Spleen (tissue), 11 donors: ENCODE measurements around the gene CNTNAP5. TPM values are rescaled to one million over a fixed set of nuclear protein-coding genes. Genes with fewer than 3 reads are reported as not detected.

Experiments
- DNase-seq: peaks from one replicate; pipeline ENCODE4 v3.0.0-alpha.2; 2020
- H3K27ac ChIP-seq, 8 donors: fragments of 200-600 bp; sonication (generic) in 7 of 8; 1 replicate in 4 of 8; 2 replicates in 4 of 8; pipeline versions ENCODE4 v1.5.0 to v1.8.0; 2016 to 2021; ENCODE audit warnings: inconsistent platforms in 4 of 8, mild to moderate bottlenecking in 4 of 8, moderate library complexity in 1 of 8
- H3K27me3 ChIP-seq, 7 donors: fragments of 200-600 bp; sonication (generic) in 6 of 7; replicated peaks in 1 of 7; 1 replicate in 4 of 7; 2 replicates in 3 of 7; pipeline versions ENCODE4 v1.5.0 to v1.8.0; 2016 to 2021; ENCODE audit warnings: inconsistent platforms in 3 of 7, mild to moderate bottlenecking in 1 of 7
- H3K36me3 ChIP-seq, 6 donors: fragments of 200-600 bp; sonication (generic) in 5 of 6; 1 replicate in 4 of 6; 2 replicates in 2 of 6; pipeline versions ENCODE4 v1.5.0 to v1.8.0; 2016 to 2021; ENCODE audit warnings: inconsistent platforms in 2 of 6
- H3K4me1 ChIP-seq, 6 donors: fragments of 200-600 bp; sonication (generic) in 5 of 6; 1 replicate in 3 of 6; 2 replicates in 3 of 6; pipeline versions ENCODE4 v1.5.0 to v1.8.0; 2016 to 2021; ENCODE audit warnings: inconsistent platforms in 3 of 6
- H3K4me3 ChIP-seq, 8 donors: fragments of 200-600 bp; sonication (generic) in 7 of 8; 1 replicate in 4 of 8; 2 replicates in 4 of 8; pipeline versions ENCODE4 v1.5.0 to v1.8.0; 2016 to 2021; ENCODE audit warnings: inconsistent platforms in 4 of 8, mild to moderate bottlenecking in 4 of 8, moderate library complexity in 2 of 8
- H3K9me3 ChIP-seq, 8 donors: fragments of 200-600 bp; sonication (generic) in 7 of 8; 1 replicate in 4 of 8; 2 replicates in 4 of 8; pipeline versions ENCODE4 v1.5.0 to v1.8.0; 2016 to 2021; ENCODE audit warnings: inconsistent platforms in 4 of 8
- POLR2A ChIP-seq, 3 donors: fragments of 450-650 bp; IDR thresholded peaks; one replicate each; pipeline ENCODE4 v1.5.1; 2017; ENCODE audit warnings: antibody characterized with exemption in 3 of 3, mild to moderate bottlenecking in 1 of 3
- POLR2AphosphoS5 ChIP-seq, 3 donors: sonication (generic); formaldehyde crosslinking; IDR thresholded peaks; one replicate each; pipeline ENCODE4 v1.5.1; 2017; ENCODE audit warnings: antibody characterized with exemption in 3 of 3
- WGBS, 5 donors: extraction: QIAGEN DNeasy Blood & Tissue Kit in 3 of 5; methylation state at CpG; one replicate each; pipeline versions ENCODE4 v1.1.5 to v1.1.7; 2013 to 2018; 5-methylcytosine and 5-hydroxymethylcytosine counted together
- intact Hi-C: fragments of 100-400 bp; cut with DNase I; formaldehyde crosslinking; loops from one replicate; pipeline ENCODE4 v1.15.0; 2023; ENCODE audit warnings: low total_unique reads
- polyA plus RNA-seq, 3 donors: library from polyadenylated mRNA; stranded (reverse); fragments of 200-250 nt; gene quantifications; one replicate each; pipeline ENCODE4 v1.2.1, GENCODE V29; 2013
- total RNA-seq, 7 donors: library from RNA; depleted of rRNA in 3 of 7; stranded (reverse); fragments of >200 nt in 3 of 7; fragmentation: NEBNext Ultra II Directional in 4 of 7; extraction: Animal tissue kit (Norgen Biotek cat#: 25700) in 4 of 7; gene quantifications; one replicate each; pipeline versions ENCODE4 v1.1.0 to v1.2.1, GENCODE V29; 2016 to 2021
- TF ChIP-seq, protein P1 (sequence below), 11 experiments: fragments of 200-600 bp in 7 of 11; fragments of 450-650 bp in 4 of 11; sonication (generic) in 4 of 11; IDR thresholded peaks in 8 of 11; conservative IDR thresholded peaks in 3 of 11; 1 replicate in 7 of 11; 2 replicates in 4 of 11; pipeline versions ENCODE4 v1.4.0 to v1.8.0; 2016 to 2021; ENCODE audit warnings: antibody characterized with exemption in 11 of 11, inconsistent platforms in 4 of 11, mild to moderate bottlenecking in 1 of 11
- donor health status: healthy with polysubstance abuse.
- donor health status: DM: no; HTN: no; CAD: no; lungs with moderate emphysema.
- donor health status: DM: no; HTN: no; CAD: no.
- donor health status: Bipolar disorder and iron deficiency.
- donor health status: healthy.
- donor health status: DM: no; HTN: no; CAD: no.
- donor health status: DM: yes; HTN: yes; CAD: no.

CNTNAP5 gene
- total and polyA plus RNA-seq, 10 donors, result 0.18 TPM; not detected in 9

DNA sequence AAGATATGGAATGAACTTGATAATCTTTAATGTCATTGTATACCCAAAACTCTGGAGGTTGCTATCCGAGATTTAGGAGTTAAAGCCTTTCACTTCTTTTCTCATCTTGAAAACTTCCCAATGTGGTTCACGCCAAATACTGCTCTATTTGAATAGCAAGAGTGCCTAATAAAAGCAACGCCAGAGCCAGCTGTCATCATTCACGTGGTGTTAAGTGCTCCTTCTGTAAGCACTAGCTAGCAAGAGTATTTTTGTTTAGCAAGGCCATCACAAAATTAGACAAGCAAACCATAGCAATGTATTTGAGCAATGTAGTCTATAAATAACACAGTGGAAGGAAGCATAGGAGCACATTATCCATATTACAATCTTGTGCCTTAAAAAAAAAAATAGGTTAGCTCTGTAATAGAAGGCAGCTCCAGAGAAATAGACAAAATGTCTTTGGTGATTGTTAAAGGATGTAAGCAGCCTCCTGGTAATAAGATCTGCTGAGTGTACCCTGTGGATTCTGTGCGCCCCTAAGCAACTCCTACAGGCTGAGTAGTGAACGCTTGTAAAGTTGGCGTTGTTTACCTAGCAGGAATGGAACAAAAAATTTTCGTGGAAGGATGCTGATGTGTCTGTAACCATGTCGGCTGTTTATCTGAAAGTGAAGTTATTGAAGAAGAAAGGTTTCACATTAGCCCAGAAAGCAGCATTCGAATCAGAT is 518.0 kb downstream of the CNTNAP5 start:
- Histone ChIP-seq H3K27ac (no peak overlapping the region), H3K27me3 (no peaks in the 10 kb centered on the region), H3K9me3 (no peaks in the 10 kb centered on the region), H3K4me1 (no peaks in the 10 kb centered on the region), H3K36me3 (no peaks in the 10 kb centered on the region), H3K4me3 (no peak overlapping the region)
- no peak for DNase-seq
- 58 to 80% (median 75%) methylated on average over 10 of the region's 10 CpGs for WGBS, 5 donors
- TF ChIP-seq, protein P1, sequence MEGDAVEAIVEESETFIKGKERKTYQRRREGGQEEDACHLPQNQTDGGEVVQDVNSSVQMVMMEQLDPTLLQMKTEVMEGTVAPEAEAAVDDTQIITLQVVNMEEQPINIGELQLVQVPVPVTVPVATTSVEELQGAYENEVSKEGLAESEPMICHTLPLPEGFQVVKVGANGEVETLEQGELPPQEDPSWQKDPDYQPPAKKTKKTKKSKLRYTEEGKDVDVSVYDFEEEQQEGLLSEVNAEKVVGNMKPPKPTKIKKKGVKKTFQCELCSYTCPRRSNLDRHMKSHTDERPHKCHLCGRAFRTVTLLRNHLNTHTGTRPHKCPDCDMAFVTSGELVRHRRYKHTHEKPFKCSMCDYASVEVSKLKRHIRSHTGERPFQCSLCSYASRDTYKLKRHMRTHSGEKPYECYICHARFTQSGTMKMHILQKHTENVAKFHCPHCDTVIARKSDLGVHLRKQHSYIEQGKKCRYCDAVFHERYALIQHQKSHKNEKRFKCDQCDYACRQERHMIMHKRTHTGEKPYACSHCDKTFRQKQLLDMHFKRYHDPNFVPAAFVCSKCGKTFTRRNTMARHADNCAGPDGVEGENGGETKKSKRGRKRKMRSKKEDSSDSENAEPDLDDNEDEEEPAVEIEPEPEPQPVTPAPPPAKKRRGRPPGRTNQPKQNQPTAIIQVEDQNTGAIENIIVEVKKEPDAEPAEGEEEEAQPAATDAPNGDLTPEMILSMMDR (IDR thresholded peaks at IDR 0.05 in 8 of 11, conservative IDR thresholded peaks at IDR 0.05 in 3 of 11), result no peak
- TF ChIP-seq POLR2AphosphoS5 (IDR thresholded peaks at IDR 0.05) (no peak), POLR2A (IDR thresholded peaks at IDR 0.05) (no peak)
- intact Hi-C loops, result no loop called here

DNA sequence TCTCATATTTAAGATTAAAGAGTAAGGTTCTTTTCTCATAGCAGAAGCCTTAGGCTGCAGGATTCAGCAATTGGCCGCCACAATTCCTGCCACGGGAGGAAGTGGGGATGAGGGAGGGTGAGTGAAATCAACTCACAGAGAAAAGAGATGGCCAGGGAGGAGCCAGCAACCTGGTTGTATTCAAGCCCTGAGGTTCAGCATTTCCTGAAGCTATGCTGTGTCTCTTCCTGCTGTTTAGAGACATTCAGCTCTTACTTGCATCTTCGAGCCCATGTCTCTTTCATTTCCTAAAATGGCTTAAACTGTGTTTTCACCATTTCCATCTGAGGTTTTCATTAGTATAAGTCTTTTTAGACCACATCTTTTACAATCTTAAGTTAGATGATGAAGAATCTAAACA is 522.6 kb downstream of the CNTNAP5 start:
- no peaks in the 10 kb centered on the region for H3K9me3 ChIP-seq
- no peak overlapping the region for H3K27ac ChIP-seq
- intact Hi-C loops, result no loop called here
- no peaks in the 10 kb centered on the region for H3K36me3 ChIP-seq
- no peak for DNase-seq
- no peak overlapping the region for H3K4me3 ChIP-seq
- H3K4me1 ChIP-seq, result no peaks in the 10 kb centered on the region
- 47 to 56% (median 52%) methylated on average over 3 of the region's 3 CpGs for WGBS, 5 donors
- TF ChIP-seq, protein P1 (IDR thresholded peaks at IDR 0.05 in 8 of 11, conservative IDR thresholded peaks at IDR 0.05 in 3 of 11), result no peak
- TF ChIP-seq POLR2AphosphoS5 (IDR thresholded peaks at IDR 0.05) (no peak), POLR2A (IDR thresholded peaks at IDR 0.05) (no peak)
- no peaks in the 10 kb centered on the region for H3K27me3 ChIP-seq

DNA sequence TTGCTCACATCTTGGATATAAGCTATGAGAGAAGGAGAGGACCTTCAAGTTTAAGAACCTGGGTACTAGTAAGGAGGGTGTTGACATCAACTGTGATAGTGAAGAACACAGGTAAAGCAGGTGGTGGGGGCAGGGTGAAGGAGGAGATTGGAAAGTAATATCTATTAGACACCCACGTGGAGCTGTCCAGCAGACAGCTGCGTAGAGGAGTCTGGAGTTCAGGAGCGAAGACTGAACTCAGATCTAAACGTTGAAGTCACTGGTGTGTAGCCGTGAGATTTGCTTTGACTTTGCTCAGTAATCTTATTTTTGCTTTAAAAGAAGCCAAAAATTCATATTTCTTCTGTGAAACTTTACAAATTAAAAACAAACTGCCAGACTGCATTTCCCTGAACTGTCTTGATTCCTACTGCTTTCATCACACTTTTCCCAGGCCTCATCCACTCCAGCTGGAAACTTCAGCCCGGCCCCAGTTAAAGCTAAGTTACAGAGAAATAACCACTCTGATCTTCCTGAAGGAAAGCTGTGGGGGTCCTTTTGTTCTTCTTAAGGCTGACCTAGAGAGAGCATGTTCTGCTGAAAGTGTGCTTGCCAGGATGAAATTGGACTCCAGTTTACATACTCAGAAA is 533.3 kb downstream of the CNTNAP5 start:
- intact Hi-C loops, result no loop called here
- Histone ChIP-seq H3K4me3 (no peak overlapping the region), H3K4me1 (no peaks in the 10 kb centered on the region), H3K27ac (no peak overlapping the region), H3K9me3 (no peaks in the 10 kb centered on the region), H3K27me3 (no peaks in the 10 kb centered on the region), H3K36me3 (no peaks in the 10 kb centered on the region)
- TF ChIP-seq POLR2A (IDR thresholded peaks at IDR 0.05) (no peak), POLR2AphosphoS5 (IDR thresholded peaks at IDR 0.05) (no peak)
- TF ChIP-seq, protein P1 (IDR thresholded peaks at IDR 0.05 in 8 of 11, conservative IDR thresholded peaks at IDR 0.05 in 3 of 11), result no peak
- 67 to 85% (median 78%) methylated on average over 6 of the region's 6 CpGs for WGBS, 5 donors
- DNase-seq, result no peak

DNA sequence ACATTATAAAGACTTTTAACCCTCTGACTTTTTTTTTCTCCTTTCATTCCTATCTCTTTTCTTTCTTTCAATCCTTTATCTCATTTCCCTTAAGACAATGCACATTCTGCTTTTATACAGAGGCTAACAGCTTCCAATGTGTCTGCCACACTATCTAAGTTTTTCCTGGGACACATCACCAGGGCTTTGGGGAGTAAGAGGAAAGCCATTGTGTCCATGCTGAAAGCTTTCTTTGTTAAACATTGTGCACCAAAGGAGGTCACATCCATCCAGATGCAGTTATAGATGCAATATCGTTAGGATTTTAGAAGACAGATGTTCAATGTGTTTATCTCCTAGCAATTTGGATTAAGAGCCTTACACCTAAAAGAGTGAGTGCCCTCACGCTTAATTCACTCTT is 534.1 kb downstream of the CNTNAP5 start:
- intact Hi-C loops, result no loop called here
- H3K27me3 ChIP-seq, result no peaks in the 10 kb centered on the region
- WGBS, 5 donors, result 44 to 92% (median 77%) methylated on average over 2 of the region's 2 CpGs
- TF ChIP-seq POLR2AphosphoS5 (IDR thresholded peaks at IDR 0.05), result no peak
- TF ChIP-seq, protein P1 (IDR thresholded peaks at IDR 0.05 in 8 of 11, conservative IDR thresholded peaks at IDR 0.05 in 3 of 11), result no peak
- TF ChIP-seq POLR2A (IDR thresholded peaks at IDR 0.05), result no peak
- no peak for DNase-seq
- H3K27ac ChIP-seq, result no peak overlapping the region
- no peaks in the 10 kb centered on the region for H3K36me3 ChIP-seq
- H3K9me3 ChIP-seq, result no peaks in the 10 kb centered on the region
- no peak overlapping the region for H3K4me3 ChIP-seq
- no peaks in the 10 kb centered on the region for H3K4me1 ChIP-seq
